ENCODE results near the gene DNAJB12.

DNAJB12 gene

GRCh38 chr10:72370201-72370722 lies 15.5 kb upstream of the DNAJB12 start:
- in situ Hi-C loops (cut with MboI; ENCODE audit: low pct_unique_long_range_greater_than_20kb, low sequenced_read_pairs, unreplicated experiment) = loop anchor here (25.0 kb wide), 1 partner anchor 692 kb away; no protein-coding TSS in a partner anchor
- TF ChIP-seq CTCF (IDR thresholded peaks at IDR 0.05; ENCODE audit: extremely low read depth, insufficient read depth, missing control alignments) = no peak
- DNase-seq (ENCODE audit: low spot score) = no peak

- no peak for TF ChIP-seq CTCF (IDR thresholded peaks at IDR 0.05; ENCODE audit: extremely low read depth, insufficient read depth, missing control alignments)
- DNase-seq (ENCODE audit: low spot score) = no peak
- in situ Hi-C loops (cut with MboI; ENCODE audit: low pct_unique_long_range_greater_than_20kb, low sequenced_read_pairs, unreplicated experiment) = loop anchor here (10.0 to 25.0 kb wide), 2 partner anchors 467 to 695 kb away; no protein-coding TSS in a partner anchor
Measured at GRCh38 chr10:72367301-72367960, 12.7 kb upstream of the DNAJB12 start.

- in situ Hi-C loops (cut with MboI; ENCODE audit: low pct_unique_long_range_greater_than_20kb, low sequenced_read_pairs, unreplicated experiment) = loop anchor here (10.0 to 25.0 kb wide), 2 partner anchors 470 to 697 kb away; no protein-coding TSS in a partner anchor
- no peak for DNase-seq (ENCODE audit: low spot score)
- no peak for TF ChIP-seq CTCF (IDR thresholded peaks at IDR 0.05; ENCODE audit: extremely low read depth, insufficient read depth, missing control alignments)
Measured at GRCh38 chr10:72365106-72365895, 10.6 kb upstream of the DNAJB12 start.

- in situ Hi-C loops (cut with MboI; ENCODE audit: low pct_unique_long_range_greater_than_20kb, low sequenced_read_pairs, unreplicated experiment) = loop anchor here (10.0 to 25.0 kb wide), 2 partner anchors 470 to 698 kb away; no protein-coding TSS in a partner anchor
- DNase-seq (ENCODE audit: low spot score) = peak; percentile 79
- TF ChIP-seq CTCF (IDR thresholded peaks at IDR 0.05; ENCODE audit: extremely low read depth, insufficient read depth, missing control alignments) = peak; percentile 92
Measured at GRCh38 chr10:72364239-72364777, 9.6 kb upstream of the DNAJB12 start.

GRCh38 chr10:72356987-72357386 lies 2.3 kb upstream of the DNAJB12 start:
- in situ Hi-C loops (cut with MboI; ENCODE audit: low pct_unique_long_range_greater_than_20kb, low sequenced_read_pairs, unreplicated experiment) = loop anchor here (25.0 kb wide), 1 partner anchor 705 kb away; no protein-coding TSS in a partner anchor

More at GRCh38 chr10:72356987-72357386, 2.3 kb upstream of the DNAJB12 start:
- no peak for DNase-seq (ENCODE audit: low spot score)
- no peak for TF ChIP-seq CTCF (IDR thresholded peaks at IDR 0.05; ENCODE audit: extremely low read depth, insufficient read depth, missing control alignments)

Data from GM13977 (cell line).